H1 (cell line): Measurements from ENCODE around the gene DPF3. TPM values are rescaled to one million over a fixed set of nuclear protein-coding genes. Genes with fewer than 3 reads are reported as not detected.

Source experiments
- ATF3 ChIP-seq: IDR thresholded peaks from 2 replicates; pipeline ENCODE4 v1.6.1; 2011; ENCODE audit warnings: low read depth, mild to moderate bottlenecking, low read length; ENCODE audit not compliant: insufficient read depth
- CTCF ChIP-seq, 3 experiments: IDR thresholded peaks; 1 replicate in 2 of 3; 2 replicates in 1 of 3; pipeline versions ENCODE4 v1.5.1 to v1.6.1; 2011; ENCODE audit warnings: low read length in 3 of 3, mild to moderate bottlenecking in 3 of 3, inconsistent platforms in 2 of 3, low read depth in 1 of 3, moderate library complexity in 1 of 3; ENCODE audit not compliant: insufficient read depth in 1 of 3; ENCODE audit errors: control extremely low read depth in 1 of 3
- SP2 ChIP-seq: IDR thresholded peaks from 2 replicates; pipeline ENCODE4 v1.6.1; 2012; ENCODE audit warnings: mild to moderate bottlenecking, low read length, inconsistent platforms
- TCF12 ChIP-seq: IDR thresholded peaks from 2 replicates; pipeline ENCODE4 v1.6.1; 2011; ENCODE audit warnings: low read depth, mild to moderate bottlenecking, low read length
- polyA plus RNA-seq, 7 experiments: library from polyadenylated mRNA; depleted of rRNA in 3 of 7; stranded (reverse) in 5 of 7; unstranded in 2 of 7; fragments of >200 nt in 5 of 7; fragments of 200-250 nt in 2 of 7; gene quantifications; 1 replicate in 5 of 7; 2 replicates in 1 of 7; 4 replicates in 1 of 7; pipeline versions ENCODE4 v1.2.1 to v1.2.3, GENCODE V29; 2011 to 2013; ENCODE audit warnings: missing spikeins in 2 of 7, mixed read lengths in 2 of 7
- total RNA-seq: library from RNA; stranded (reverse); fragmentation: NEBNext Ultra II Directional; extraction: Animal tissue kit (Norgen Biotek cat#: 25700); gene quantifications from 2 replicates; pipeline ENCODE4 v1.2.1, GENCODE V29; 2021
- TF ChIP-seq, protein P1 (sequence below): fragments of 300-600 bp; sonication (generic); IDR thresholded peaks from 2 replicates; pipeline ENCODE4 v1.7.1; 2012; ENCODE audit warnings: low read length, moderate library complexity, mild to moderate bottlenecking, inconsistent platforms; ENCODE audit not compliant: insufficient replicate concordance
- TF ChIP-seq, protein P2 (sequence below): IDR thresholded peaks from 2 replicates; pipeline ENCODE4 v1.6.1; 2012; ENCODE audit warnings: inconsistent platforms

The DPF3 gene
- total and polyA plus RNA-seq, 2 of the 8 experiments (the other 6 are each of a cell fraction or from before 2014, with no cell fraction given), result 0.19 TPM; not detected in 1

GRCh38 chr14:72603639-72604038, 290.3 kb downstream of the DPF3 start (continued):
- TF ChIP-seq, protein P1, sequence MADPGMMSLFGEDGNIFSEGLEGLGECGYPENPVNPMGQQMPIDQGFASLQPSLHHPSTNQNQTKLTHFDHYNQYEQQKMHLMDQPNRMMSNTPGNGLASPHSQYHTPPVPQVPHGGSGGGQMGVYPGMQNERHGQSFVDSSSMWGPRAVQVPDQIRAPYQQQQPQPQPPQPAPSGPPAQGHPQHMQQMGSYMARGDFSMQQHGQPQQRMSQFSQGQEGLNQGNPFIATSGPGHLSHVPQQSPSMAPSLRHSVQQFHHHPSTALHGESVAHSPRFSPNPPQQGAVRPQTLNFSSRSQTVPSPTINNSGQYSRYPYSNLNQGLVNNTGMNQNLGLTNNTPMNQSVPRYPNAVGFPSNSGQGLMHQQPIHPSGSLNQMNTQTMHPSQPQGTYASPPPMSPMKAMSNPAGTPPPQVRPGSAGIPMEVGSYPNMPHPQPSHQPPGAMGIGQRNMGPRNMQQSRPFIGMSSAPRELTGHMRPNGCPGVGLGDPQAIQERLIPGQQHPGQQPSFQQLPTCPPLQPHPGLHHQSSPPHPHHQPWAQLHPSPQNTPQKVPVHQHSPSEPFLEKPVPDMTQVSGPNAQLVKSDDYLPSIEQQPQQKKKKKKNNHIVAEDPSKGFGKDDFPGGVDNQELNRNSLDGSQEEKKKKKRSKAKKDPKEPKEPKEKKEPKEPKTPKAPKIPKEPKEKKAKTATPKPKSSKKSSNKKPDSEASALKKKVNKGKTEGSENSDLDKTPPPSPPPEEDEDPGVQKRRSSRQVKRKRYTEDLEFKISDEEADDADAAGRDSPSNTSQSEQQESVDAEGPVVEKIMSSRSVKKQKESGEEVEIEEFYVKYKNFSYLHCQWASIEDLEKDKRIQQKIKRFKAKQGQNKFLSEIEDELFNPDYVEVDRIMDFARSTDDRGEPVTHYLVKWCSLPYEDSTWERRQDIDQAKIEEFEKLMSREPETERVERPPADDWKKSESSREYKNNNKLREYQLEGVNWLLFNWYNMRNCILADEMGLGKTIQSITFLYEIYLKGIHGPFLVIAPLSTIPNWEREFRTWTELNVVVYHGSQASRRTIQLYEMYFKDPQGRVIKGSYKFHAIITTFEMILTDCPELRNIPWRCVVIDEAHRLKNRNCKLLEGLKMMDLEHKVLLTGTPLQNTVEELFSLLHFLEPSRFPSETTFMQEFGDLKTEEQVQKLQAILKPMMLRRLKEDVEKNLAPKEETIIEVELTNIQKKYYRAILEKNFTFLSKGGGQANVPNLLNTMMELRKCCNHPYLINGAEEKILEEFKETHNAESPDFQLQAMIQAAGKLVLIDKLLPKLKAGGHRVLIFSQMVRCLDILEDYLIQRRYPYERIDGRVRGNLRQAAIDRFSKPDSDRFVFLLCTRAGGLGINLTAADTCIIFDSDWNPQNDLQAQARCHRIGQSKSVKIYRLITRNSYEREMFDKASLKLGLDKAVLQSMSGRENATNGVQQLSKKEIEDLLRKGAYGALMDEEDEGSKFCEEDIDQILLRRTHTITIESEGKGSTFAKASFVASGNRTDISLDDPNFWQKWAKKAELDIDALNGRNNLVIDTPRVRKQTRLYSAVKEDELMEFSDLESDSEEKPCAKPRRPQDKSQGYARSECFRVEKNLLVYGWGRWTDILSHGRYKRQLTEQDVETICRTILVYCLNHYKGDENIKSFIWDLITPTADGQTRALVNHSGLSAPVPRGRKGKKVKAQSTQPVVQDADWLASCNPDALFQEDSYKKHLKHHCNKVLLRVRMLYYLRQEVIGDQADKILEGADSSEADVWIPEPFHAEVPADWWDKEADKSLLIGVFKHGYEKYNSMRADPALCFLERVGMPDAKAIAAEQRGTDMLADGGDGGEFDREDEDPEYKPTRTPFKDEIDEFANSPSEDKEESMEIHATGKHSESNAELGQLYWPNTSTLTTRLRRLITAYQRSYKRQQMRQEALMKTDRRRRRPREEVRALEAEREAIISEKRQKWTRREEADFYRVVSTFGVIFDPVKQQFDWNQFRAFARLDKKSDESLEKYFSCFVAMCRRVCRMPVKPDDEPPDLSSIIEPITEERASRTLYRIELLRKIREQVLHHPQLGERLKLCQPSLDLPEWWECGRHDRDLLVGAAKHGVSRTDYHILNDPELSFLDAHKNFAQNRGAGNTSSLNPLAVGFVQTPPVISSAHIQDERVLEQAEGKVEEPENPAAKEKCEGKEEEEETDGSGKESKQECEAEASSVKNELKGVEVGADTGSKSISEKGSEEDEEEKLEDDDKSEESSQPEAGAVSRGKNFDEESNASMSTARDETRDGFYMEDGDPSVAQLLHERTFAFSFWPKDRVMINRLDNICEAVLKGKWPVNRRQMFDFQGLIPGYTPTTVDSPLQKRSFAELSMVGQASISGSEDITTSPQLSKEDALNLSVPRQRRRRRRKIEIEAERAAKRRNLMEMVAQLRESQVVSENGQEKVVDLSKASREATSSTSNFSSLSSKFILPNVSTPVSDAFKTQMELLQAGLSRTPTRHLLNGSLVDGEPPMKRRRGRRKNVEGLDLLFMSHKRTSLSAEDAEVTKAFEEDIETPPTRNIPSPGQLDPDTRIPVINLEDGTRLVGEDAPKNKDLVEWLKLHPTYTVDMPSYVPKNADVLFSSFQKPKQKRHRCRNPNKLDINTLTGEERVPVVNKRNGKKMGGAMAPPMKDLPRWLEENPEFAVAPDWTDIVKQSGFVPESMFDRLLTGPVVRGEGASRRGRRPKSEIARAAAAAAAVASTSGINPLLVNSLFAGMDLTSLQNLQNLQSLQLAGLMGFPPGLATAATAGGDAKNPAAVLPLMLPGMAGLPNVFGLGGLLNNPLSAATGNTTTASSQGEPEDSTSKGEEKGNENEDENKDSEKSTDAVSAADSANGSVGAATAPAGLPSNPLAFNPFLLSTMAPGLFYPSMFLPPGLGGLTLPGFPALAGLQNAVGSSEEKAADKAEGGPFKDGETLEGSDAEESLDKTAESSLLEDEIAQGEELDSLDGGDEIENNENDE, result no peak
- no peak for TF ChIP-seq SP2
- no peak for TF ChIP-seq TCF12
- TF ChIP-seq ATF3, result no peak
- TF ChIP-seq CTCF (IDR thresholded peaks at IDR 0.05; ENCODE audit: control extremely low read depth in 1 of 3, insufficient read depth in 1 of 3, low read depth in 1 of 3, low read length in 3 of 3), result no peak
- TF ChIP-seq, protein P2, sequence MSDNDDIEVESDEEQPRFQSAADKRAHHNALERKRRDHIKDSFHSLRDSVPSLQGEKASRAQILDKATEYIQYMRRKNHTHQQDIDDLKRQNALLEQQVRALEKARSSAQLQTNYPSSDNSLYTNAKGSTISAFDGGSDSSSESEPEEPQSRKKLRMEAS, result no peak
